Loucy (cell line): ENCODE measurements around the gene BSN.

ENCODE experiments used
- EZH2phosphoT487 ChIP-seq: fragments of 200-600 bp; IDR thresholded peaks from 2 replicates; pipeline ENCODE4 v1.6.1; 2018; ENCODE audit warnings: antibody characterized with exemption, mild to moderate bottlenecking, moderate library complexity, borderline replicate concordance
- TF ChIP-seq, protein P1 (sequence below): fragments of 200-600 bp; sonication (generic); conservative IDR thresholded peaks from 2 replicates; pipeline ENCODE4 v1.5.1; 2014; ENCODE audit warnings: mild to moderate bottlenecking, antibody characterized with exemption, low read length

DNA sequence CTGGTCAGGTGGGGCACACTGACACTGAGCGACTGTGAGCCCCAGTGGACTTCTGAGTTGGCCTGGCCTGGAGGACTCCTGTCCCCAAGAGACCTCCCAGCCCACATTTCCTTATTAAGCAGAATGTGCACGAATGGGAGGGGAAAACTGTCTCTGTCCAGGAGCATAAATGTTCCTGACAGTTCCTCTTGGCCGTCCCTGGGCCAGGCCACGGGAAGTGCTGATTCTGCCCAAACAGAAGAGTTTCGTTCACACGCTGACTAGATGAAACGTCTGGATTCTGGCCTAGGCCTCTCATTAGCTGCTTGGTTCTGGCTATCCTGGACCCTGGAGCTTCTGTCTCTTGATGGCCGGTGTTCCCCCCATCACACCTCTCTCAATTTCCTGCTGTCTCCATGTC lies 90.4 kb downstream of the BSN start:
- TF ChIP-seq, protein P1, sequence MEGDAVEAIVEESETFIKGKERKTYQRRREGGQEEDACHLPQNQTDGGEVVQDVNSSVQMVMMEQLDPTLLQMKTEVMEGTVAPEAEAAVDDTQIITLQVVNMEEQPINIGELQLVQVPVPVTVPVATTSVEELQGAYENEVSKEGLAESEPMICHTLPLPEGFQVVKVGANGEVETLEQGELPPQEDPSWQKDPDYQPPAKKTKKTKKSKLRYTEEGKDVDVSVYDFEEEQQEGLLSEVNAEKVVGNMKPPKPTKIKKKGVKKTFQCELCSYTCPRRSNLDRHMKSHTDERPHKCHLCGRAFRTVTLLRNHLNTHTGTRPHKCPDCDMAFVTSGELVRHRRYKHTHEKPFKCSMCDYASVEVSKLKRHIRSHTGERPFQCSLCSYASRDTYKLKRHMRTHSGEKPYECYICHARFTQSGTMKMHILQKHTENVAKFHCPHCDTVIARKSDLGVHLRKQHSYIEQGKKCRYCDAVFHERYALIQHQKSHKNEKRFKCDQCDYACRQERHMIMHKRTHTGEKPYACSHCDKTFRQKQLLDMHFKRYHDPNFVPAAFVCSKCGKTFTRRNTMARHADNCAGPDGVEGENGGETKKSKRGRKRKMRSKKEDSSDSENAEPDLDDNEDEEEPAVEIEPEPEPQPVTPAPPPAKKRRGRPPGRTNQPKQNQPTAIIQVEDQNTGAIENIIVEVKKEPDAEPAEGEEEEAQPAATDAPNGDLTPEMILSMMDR = no peak
- TF ChIP-seq EZH2phosphoT487 = no peak
